ENCODE measurements around the gene RTKN2.

GRCh38 chr10:62196528-62196927 lies 72.1 kb downstream of the RTKN2 start:
- TF ChIP-seq CTCF (IDR thresholded peaks at IDR 0.05) (no peak), POLR2AphosphoS5 (IDR thresholded peaks at IDR 0.05; ENCODE audit: low read depth, low read length) (no peak), REST (IDR thresholded peaks at IDR 0.05; ENCODE audit: insufficient read depth in 1 of 2, low read depth in 2 of 2, low read length in 1 of 2) (no peak)

Data from Panc1 (cell line).